ENCODE results near the gene IGFBP3. TPM values are rescaled to one million over a fixed set of nuclear protein-coding genes. Genes with fewer than 3 reads are reported as not detected.
A peak's percentile ranks its signal among the peaks of the same experiment; 100 is the strongest.

The IGFBP3 gene
- total RNA-seq, 1 experiment from 2014 or later: 2.9 TPM

DNA sequence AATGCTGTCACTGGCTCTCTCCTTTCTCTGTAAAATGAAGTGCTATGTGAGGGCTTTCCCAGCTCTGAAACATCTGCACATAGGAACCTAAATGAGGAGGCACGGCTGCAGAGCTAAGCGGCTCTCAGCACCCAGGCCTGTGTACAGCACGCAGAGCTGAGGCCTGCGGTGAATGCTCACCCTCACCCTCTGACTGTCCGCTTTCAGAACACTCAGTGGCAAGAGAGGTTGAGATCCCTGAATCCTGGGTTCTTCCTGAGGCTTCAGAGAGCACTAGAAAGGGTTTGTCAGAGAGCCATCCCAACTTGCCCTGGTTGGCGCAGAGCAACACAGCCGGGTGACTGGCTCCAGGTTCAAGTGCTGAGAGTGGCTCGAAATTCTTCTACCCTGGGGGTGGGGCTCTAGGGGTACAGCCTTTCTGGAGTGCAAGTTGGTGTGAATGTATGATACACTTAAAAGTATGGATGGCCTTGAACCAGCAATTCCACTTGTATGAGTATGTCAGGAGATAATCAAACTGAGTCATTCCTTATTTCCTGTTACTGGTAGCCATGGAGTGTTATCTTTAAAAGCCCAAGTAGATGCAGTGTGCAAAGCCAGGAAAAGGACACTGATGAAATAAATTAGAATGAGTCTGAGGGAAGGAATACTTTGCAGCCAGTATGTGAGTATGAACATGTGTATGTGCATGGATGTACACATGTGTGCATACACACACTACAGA is 46.5 kb downstream of the IGFBP3 start (continued):
- TF ChIP-seq, protein P1, sequence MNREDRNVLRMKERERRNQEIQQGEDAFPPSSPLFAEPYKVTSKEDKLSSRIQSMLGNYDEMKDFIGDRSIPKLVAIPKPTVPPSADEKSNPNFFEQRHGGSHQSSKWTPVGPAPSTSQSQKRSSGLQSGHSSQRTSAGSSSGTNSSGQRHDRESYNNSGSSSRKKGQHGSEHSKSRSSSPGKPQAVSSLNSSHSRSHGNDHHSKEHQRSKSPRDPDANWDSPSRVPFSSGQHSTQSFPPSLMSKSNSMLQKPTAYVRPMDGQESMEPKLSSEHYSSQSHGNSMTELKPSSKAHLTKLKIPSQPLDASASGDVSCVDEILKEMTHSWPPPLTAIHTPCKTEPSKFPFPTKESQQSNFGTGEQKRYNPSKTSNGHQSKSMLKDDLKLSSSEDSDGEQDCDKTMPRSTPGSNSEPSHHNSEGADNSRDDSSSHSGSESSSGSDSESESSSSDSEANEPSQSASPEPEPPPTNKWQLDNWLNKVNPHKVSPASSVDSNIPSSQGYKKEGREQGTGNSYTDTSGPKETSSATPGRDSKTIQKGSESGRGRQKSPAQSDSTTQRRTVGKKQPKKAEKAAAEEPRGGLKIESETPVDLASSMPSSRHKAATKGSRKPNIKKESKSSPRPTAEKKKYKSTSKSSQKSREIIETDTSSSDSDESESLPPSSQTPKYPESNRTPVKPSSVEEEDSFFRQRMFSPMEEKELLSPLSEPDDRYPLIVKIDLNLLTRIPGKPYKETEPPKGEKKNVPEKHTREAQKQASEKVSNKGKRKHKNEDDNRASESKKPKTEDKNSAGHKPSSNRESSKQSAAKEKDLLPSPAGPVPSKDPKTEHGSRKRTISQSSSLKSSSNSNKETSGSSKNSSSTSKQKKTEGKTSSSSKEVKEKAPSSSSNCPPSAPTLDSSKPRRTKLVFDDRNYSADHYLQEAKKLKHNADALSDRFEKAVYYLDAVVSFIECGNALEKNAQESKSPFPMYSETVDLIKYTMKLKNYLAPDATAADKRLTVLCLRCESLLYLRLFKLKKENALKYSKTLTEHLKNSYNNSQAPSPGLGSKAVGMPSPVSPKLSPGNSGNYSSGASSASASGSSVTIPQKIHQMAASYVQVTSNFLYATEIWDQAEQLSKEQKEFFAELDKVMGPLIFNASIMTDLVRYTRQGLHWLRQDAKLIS (CRISPR knock-in tag; IDR thresholded peaks at IDR 0.05; ENCODE audit: borderline replicate concordance): no peak
- TF ChIP-seq, protein P2, sequence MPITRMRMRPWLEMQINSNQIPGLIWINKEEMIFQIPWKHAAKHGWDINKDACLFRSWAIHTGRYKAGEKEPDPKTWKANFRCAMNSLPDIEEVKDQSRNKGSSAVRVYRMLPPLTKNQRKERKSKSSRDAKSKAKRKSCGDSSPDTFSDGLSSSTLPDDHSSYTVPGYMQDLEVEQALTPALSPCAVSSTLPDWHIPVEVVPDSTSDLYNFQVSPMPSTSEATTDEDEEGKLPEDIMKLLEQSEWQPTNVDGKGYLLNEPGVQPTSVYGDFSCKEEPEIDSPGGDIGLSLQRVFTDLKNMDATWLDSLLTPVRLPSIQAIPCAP (CRISPR knock-in tag; IDR thresholded peaks at IDR 0.05): no peak
- TF ChIP-seq, protein P3, sequence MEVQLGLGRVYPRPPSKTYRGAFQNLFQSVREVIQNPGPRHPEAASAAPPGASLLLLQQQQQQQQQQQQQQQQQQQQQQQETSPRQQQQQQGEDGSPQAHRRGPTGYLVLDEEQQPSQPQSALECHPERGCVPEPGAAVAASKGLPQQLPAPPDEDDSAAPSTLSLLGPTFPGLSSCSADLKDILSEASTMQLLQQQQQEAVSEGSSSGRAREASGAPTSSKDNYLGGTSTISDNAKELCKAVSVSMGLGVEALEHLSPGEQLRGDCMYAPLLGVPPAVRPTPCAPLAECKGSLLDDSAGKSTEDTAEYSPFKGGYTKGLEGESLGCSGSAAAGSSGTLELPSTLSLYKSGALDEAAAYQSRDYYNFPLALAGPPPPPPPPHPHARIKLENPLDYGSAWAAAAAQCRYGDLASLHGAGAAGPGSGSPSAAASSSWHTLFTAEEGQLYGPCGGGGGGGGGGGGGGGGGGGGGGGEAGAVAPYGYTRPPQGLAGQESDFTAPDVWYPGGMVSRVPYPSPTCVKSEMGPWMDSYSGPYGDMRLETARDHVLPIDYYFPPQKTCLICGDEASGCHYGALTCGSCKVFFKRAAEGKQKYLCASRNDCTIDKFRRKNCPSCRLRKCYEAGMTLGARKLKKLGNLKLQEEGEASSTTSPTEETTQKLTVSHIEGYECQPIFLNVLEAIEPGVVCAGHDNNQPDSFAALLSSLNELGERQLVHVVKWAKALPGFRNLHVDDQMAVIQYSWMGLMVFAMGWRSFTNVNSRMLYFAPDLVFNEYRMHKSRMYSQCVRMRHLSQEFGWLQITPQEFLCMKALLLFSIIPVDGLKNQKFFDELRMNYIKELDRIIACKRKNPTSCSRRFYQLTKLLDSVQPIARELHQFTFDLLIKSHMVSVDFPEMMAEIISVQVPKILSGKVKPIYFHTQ (CRISPR knock-in tag; IDR thresholded peaks at IDR 0.05): no peak
- no peak for TF ChIP-seq ZNF121 (CRISPR knock-in tag; IDR thresholded peaks at IDR 0.05)
- peak; percentile 43; the same call in 1 of the 2 replicates for TF ChIP-seq GABPB1 (CRISPR knock-in tag; IDR thresholded peaks at IDR 0.05)

DNA sequence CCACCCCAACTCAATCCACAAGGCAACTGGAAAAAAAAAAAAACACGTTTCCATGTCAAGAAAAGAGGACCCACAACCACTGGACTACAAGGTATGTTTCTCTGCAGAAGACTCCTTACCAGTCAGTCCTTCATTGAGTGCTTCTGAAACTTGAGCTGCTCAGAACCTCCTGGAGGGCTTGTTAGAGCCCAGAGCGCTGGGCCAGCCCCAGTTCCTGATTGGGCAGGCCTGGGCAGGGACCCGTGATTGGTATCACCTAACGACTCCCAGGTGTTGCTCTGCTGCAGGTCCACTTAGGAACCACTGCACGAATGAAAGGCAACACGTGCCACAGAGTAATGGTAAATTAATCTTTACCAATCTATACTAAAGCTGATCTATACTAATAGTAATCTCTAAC is 47.7 kb downstream of the IGFBP3 start:
- CTCF ChIA-PET: interaction anchor here (0.6 to 2.7 kb wide), 5 partner anchors 10 to 412 kb away, joined by 3 to 28 read pairs (median 3); no protein-coding TSS in a partner anchor
- Mint-ChIP-seq H3K27ac (no peak overlapping the region), H3K27me3 (ENCODE audit: low read depth) (peaks cover 3% of the 10 kb centered on the region; the same call in 1 of the 2 replicates), H3K4me1 (0 out of 2 replicates have a peak, but pooled peaks cover 5% of the 10 kb centered on the region), H3K9me3 (peaks cover 30% of the 10 kb centered on the region), H3K36me3 (peaks cover 14% of the 10 kb centered on the region), H3K4me3 (no peak overlapping the region)
- DNase-seq (ENCODE audit: low spot score) (no peak), ATAC-seq (peak; percentile 58)
- POLR2A ChIA-PET: interaction anchor here (0.7 kb wide), 1 partner anchor 47 kb away, joined by 3 read pairs; no protein-coding TSS in a partner anchor
- TF ChIP-seq JAZF1 (CRISPR knock-in tag; IDR thresholded peaks at IDR 0.05) (no peak), SMAD4 (CRISPR knock-in tag; IDR thresholded peaks at IDR 0.05) (no peak), CBFB (CRISPR knock-in tag; IDR thresholded peaks at IDR 0.05; ENCODE audit: low read depth) (no peak), ZNF219 (CRISPR knock-in tag; IDR thresholded peaks at IDR 0.05; ENCODE audit: borderline replicate concordance) (no peak), OVOL2 (CRISPR knock-in tag; IDR thresholded peaks at IDR 0.05; ENCODE audit: borderline replicate concordance) (no peak)
- TF ChIP-seq, protein P4, sequence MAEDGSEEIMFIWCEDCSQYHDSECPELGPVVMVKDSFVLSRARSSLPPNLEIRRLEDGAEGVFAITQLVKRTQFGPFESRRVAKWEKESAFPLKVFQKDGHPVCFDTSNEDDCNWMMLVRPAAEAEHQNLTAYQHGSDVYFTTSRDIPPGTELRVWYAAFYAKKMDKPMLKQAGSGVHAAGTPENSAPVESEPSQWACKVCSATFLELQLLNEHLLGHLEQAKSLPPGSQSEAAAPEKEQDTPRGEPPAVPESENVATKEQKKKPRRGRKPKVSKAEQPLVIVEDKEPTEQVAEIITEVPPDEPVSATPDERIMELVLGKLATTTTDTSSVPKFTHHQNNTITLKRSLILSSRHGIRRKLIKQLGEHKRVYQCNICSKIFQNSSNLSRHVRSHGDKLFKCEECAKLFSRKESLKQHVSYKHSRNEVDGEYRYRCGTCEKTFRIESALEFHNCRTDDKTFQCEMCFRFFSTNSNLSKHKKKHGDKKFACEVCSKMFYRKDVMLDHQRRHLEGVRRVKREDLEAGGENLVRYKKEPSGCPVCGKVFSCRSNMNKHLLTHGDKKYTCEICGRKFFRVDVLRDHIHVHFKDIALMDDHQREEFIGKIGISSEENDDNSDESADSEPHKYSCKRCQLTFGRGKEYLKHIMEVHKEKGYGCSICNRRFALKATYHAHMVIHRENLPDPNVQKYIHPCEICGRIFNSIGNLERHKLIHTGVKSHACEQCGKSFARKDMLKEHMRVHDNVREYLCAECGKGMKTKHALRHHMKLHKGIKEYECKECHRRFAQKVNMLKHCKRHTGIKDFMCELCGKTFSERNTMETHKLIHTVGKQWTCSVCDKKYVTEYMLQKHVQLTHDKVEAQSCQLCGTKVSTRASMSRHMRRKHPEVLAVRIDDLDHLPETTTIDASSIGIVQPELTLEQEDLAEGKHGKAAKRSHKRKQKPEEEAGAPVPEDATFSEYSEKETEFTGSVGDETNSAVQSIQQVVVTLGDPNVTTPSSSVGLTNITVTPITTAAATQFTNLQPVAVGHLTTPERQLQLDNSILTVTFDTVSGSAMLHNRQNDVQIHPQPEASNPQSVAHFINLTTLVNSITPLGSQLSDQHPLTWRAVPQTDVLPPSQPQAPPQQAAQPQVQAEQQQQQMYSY (CRISPR knock-in tag; IDR thresholded peaks at IDR 0.05): no peak
- TF ChIP-seq, protein P5, sequence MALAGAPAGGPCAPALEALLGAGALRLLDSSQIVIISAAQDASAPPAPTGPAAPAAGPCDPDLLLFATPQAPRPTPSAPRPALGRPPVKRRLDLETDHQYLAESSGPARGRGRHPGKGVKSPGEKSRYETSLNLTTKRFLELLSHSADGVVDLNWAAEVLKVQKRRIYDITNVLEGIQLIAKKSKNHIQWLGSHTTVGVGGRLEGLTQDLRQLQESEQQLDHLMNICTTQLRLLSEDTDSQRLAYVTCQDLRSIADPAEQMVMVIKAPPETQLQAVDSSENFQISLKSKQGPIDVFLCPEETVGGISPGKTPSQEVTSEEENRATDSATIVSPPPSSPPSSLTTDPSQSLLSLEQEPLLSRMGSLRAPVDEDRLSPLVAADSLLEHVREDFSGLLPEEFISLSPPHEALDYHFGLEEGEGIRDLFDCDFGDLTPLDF (CRISPR knock-in tag; IDR thresholded peaks at IDR 0.05): no peak
- TF ChIP-seq, protein P6, sequence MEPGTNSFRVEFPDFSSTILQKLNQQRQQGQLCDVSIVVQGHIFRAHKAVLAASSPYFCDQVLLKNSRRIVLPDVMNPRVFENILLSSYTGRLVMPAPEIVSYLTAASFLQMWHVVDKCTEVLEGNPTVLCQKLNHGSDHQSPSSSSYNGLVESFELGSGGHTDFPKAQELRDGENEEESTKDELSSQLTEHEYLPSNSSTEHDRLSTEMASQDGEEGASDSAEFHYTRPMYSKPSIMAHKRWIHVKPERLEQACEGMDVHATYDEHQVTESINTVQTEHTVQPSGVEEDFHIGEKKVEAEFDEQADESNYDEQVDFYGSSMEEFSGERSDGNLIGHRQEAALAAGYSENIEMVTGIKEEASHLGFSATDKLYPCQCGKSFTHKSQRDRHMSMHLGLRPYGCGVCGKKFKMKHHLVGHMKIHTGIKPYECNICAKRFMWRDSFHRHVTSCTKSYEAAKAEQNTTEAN (CRISPR knock-in tag; IDR thresholded peaks at IDR 0.05): no peak
- TF ChIP-seq, protein P7, sequence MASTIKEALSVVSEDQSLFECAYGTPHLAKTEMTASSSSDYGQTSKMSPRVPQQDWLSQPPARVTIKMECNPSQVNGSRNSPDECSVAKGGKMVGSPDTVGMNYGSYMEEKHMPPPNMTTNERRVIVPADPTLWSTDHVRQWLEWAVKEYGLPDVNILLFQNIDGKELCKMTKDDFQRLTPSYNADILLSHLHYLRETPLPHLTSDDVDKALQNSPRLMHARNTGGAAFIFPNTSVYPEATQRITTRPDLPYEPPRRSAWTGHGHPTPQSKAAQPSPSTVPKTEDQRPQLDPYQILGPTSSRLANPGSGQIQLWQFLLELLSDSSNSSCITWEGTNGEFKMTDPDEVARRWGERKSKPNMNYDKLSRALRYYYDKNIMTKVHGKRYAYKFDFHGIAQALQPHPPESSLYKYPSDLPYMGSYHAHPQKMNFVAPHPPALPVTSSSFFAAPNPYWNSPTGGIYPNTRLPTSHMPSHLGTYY (CRISPR knock-in tag; IDR thresholded peaks at IDR 0.05): no peak
- TF ChIP-seq, protein P8, sequence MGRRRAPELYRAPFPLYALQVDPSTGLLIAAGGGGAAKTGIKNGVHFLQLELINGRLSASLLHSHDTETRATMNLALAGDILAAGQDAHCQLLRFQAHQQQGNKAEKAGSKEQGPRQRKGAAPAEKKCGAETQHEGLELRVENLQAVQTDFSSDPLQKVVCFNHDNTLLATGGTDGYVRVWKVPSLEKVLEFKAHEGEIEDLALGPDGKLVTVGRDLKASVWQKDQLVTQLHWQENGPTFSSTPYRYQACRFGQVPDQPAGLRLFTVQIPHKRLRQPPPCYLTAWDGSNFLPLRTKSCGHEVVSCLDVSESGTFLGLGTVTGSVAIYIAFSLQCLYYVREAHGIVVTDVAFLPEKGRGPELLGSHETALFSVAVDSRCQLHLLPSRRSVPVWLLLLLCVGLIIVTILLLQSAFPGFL (CRISPR knock-in tag; IDR thresholded peaks at IDR 0.05; ENCODE audit: borderline replicate concordance): no peak
